IPS-11a (cell line): ENCODE results near the gene MAPK8IP3.

Source experiments
- H3K4me3 ChIP-seq: one replicate; pipeline ENCODE4 v1.5.1; 2013; ENCODE audit warnings: low read depth, low read length, control low read depth

The MAPK8IP3 gene

GRCh38 chr16:1800701-1801100 lies 94.7 kb downstream of the MAPK8IP3 start:
- no peak overlapping the region for H3K4me3 ChIP-seq

- H3K4me3 ChIP-seq, result no peak overlapping the region
These were observed 101.6 kb downstream of the MAPK8IP3 start for GRCh38 chr16:1807626-1808025.

GRCh38 chr16:1808691-1809090 lies 102.7 kb downstream of the MAPK8IP3 start:
- no peak overlapping the region for H3K4me3 ChIP-seq

- H3K4me3 ChIP-seq, result no peak overlapping the region
These were observed 103.3 kb downstream of the MAPK8IP3 start for GRCh38 chr16:1809281-1809801.

GRCh38 chr16:1810106-1810505 lies 104.1 kb downstream of the MAPK8IP3 start:
- H3K4me3 ChIP-seq, result no peak overlapping the region

- no peak overlapping the region for H3K4me3 ChIP-seq
These were observed 104.5 kb downstream of the MAPK8IP3 start for GRCh38 chr16:1810536-1810935.

GRCh38 chr16:1812732-1813163 lies 106.8 kb downstream of the MAPK8IP3 start:
- no peak overlapping the region for H3K4me3 ChIP-seq

- H3K4me3 ChIP-seq, result no peak overlapping the region
These were observed 109.5 kb downstream of the MAPK8IP3 start for GRCh38 chr16:1815461-1815860.

GRCh38 chr16:1816396-1817275 lies 110.6 kb downstream of the MAPK8IP3 start:
- no peak overlapping the region for H3K4me3 ChIP-seq

GRCh38 chr16:1817276-1817589 lies 111.2 kb downstream of the MAPK8IP3 start:
- H3K4me3 ChIP-seq, result no peak overlapping the region

GRCh38 chr16:1817716-1818115 lies 111.7 kb downstream of the MAPK8IP3 start:
- H3K4me3 ChIP-seq, result no peak overlapping the region

GRCh38 chr16:1818204-1818872 lies 112.3 kb downstream of the MAPK8IP3 start:
- H3K4me3 ChIP-seq, result no peak overlapping the region

- no peak overlapping the region for H3K4me3 ChIP-seq
These were observed 113.0 kb downstream of the MAPK8IP3 start for GRCh38 chr16:1818873-1819525.

- H3K4me3 ChIP-seq, result no peak overlapping the region
These were observed 113.6 kb downstream of the MAPK8IP3 start for GRCh38 chr16:1819611-1820010.
